HCT116 (cell line): ENCODE results near the gene SLC39A5. TPM values are rescaled to one million over a fixed set of nuclear protein-coding genes. Genes with fewer than 3 reads are reported as not detected.
A peak's percentile ranks its signal among the peaks of the same experiment; 100 is the strongest.

Source experiments
- ATAC-seq: fragments of 200-7000 bp; cut with Tn5 transposase; 2 replicates; pipeline ENCODE4 v1.9.1; 2020; ENCODE audit warnings: mild to moderate bottlenecking, moderate library complexity
- BruUV-seq: library from RNA; stranded (reverse); fragments of 400-500 nt; replicated peaks from 2 replicates; lab custom pipeline; 2021; lab: Mats Ljungman, UMichigan
- CTCF ChIA-PET: fragments of 300-600 bp; sonication (Branson Sonifier 250); formaldehyde crosslinking; loops from one replicate; lab custom pipeline; 2021; ENCODE audit warnings: antibody characterized with exemption; lab: Charles Lee
- POLR2A ChIA-PET: fragments of 300-600, 350-600 bp; sonication (Branson Sonifier 250); formaldehyde crosslinking; loops from one replicate; lab custom pipeline; 2021; ENCODE audit warnings: antibody characterized with exemption; lab: Charles Lee
- RAD21 ChIA-PET, 2 experiments: fragments of 300-600 bp; sonication (Branson Sonifier 250); formaldehyde crosslinking; loops; one replicate each; lab custom pipeline; 2023; ENCODE audit warnings: low total read pairs in 2 of 2; ENCODE audit not compliant: uncharacterized antibody in 2 of 2, unreplicated experiment in 2 of 2, low non-redundant PET in 1 of 2; lab: Charles Lee
- DNase-seq: peaks from one replicate; pipeline ENCODE4 v3.0.0-alpha.2; 2010; ENCODE audit warnings: low read depth, low spot score
- H2AFZ ChIP-seq: fragments of 200-600 bp; shearing (Covaris generic), sonication (generic); 2 replicates; pipeline ENCODE4 v1.6.1; 2017; ENCODE audit warnings: low read depth, mixed run types, mixed read lengths, antibody characterized with exemption, low read length; ENCODE audit not compliant: poor library complexity, severe bottlenecking
- H3K27ac ChIP-seq: 2 replicates; pipeline ENCODE4 v1.5.1; 2012; ENCODE audit warnings: low read depth, low read length
- H3K27me3 ChIP-seq: fragments of 200-600 bp; sonication (generic); 2 replicates; pipeline ENCODE4 v1.6.1; 2016; ENCODE audit warnings: mixed run types, low read length, mixed read lengths; ENCODE audit not compliant: insufficient read depth
- H3K36me3 ChIP-seq, 2 experiments: fragments of 200-500 bp in 1 of 2; fragments of 200-600 bp in 1 of 2; sonication (Bioruptor generic) in 1 of 2; sonication (generic) in 1 of 2; 2 replicates each; pipeline versions ENCODE4 v1.5.1 to v1.6.1; 2014 to 2016; ENCODE audit warnings: low read length in 2 of 2, inconsistent platforms in 1 of 2, mixed read lengths in 1 of 2, mixed run types in 1 of 2; ENCODE audit not compliant: insufficient read depth in 2 of 2, control insufficient read depth in 1 of 2
- H3K4me1 ChIP-seq, 2 experiments: fragments of 200-600 bp in 1 of 2; sonication (generic) in 1 of 2; 2 replicates each; pipeline versions ENCODE4 v1.5.1 to v1.6.1; 2012 to 2017; ENCODE audit warnings: low read length in 2 of 2, inconsistent platforms in 1 of 2, mild to moderate bottlenecking in 1 of 2, mixed read lengths in 1 of 2, mixed run types in 1 of 2, moderate library complexity in 1 of 2; ENCODE audit not compliant: insufficient read depth in 2 of 2, control insufficient read depth in 1 of 2
- H3K4me2 ChIP-seq: fragments of 200-600 bp; sonication (generic); 2 replicates; pipeline ENCODE4 v1.6.1; 2017; ENCODE audit warnings: mixed run types, low read length, mixed read lengths
- H3K4me3 ChIP-seq, 2 experiments: fragments of 200-600 bp in 1 of 2; sonication (generic) in 1 of 2; replicated peaks in 1 of 2; 2 replicates each; pipeline ENCODE4 v1.5.1; 2011 to 2016; ENCODE audit warnings: low read length in 2 of 2, control low read depth in 1 of 2, low read depth in 1 of 2, mild to moderate bottlenecking in 1 of 2, mixed read lengths in 1 of 2, mixed run types in 1 of 2
- H3K79me2 ChIP-seq: fragments of 200-600 bp; sonication (generic); 2 replicates; pipeline ENCODE4 v1.6.1; 2017; ENCODE audit warnings: mild to moderate bottlenecking, mixed run types, low read length, moderate library complexity, mixed read lengths; ENCODE audit not compliant: insufficient read depth
- H3K9ac ChIP-seq: fragments of 200-600 bp; sonication (generic); 2 replicates; pipeline ENCODE4 v1.6.1; 2016; ENCODE audit warnings: low read length, mixed read lengths
- H3K9me2 ChIP-seq: fragments of 200-600 bp; sonication (generic), shearing (Covaris generic); 2 replicates; pipeline ENCODE4 v1.6.1; 2017; ENCODE audit warnings: mixed run types, mild to moderate bottlenecking, moderate library complexity; ENCODE audit not compliant: insufficient read depth
- H3K9me3 ChIP-seq, 2 experiments: fragments of 200-500 bp in 1 of 2; fragments of 200-600 bp in 1 of 2; sonication (Bioruptor generic) in 1 of 2; sonication (generic) in 1 of 2; 2 replicates each; pipeline ENCODE4 v1.6.1; 2014 to 2017; ENCODE audit warnings: low read length in 2 of 2, mixed read lengths in 2 of 2, inconsistent platforms in 1 of 2, low read depth in 1 of 2, mild to moderate bottlenecking in 1 of 2, mixed run types in 1 of 2, moderate library complexity in 1 of 2; ENCODE audit not compliant: control insufficient read depth in 1 of 2, insufficient read depth in 1 of 2
- H4K20me1 ChIP-seq: fragments of 200-600 bp; sonication (generic), shearing (Covaris generic); 2 replicates; pipeline ENCODE4 v1.6.1; 2017; ENCODE audit warnings: mixed run types, mild to moderate bottlenecking, moderate library complexity; ENCODE audit not compliant: insufficient read depth
- CBX3 ChIP-seq: IDR thresholded peaks from 2 replicates; pipeline ENCODE4 v1.6.1; 2012; ENCODE audit warnings: low read depth
- EGR1 ChIP-seq: IDR thresholded peaks from 2 replicates; pipeline ENCODE4 v1.6.1; 2012; ENCODE audit warnings: low read depth
- MAX ChIP-seq: IDR thresholded peaks from 2 replicates; pipeline ENCODE4 v1.6.1; 2012
- RAD21 ChIP-seq: IDR thresholded peaks from 2 replicates; pipeline ENCODE4 v1.6.1; 2012; ENCODE audit warnings: low read depth, mild to moderate bottlenecking
- ZBTB33 ChIP-seq: IDR thresholded peaks from 2 replicates; pipeline ENCODE4 v1.6.1; 2011; ENCODE audit warnings: mild to moderate bottlenecking, low read length, moderate library complexity; ENCODE audit not compliant: insufficient replicate concordance; ENCODE audit errors: extremely low read depth
- intact Hi-C: fragments of 100-400 bp; cut with micrococcal nuclease; formaldehyde crosslinking; loops from 2 replicates; pipeline ENCODE4 v1.10.0; 2022
- total RNA-seq: library from RNA; stranded (reverse); gene quantifications from one replicate; pipeline ENCODE4 v1.2.1, GENCODE V29; 2021; ENCODE audit not compliant: unreplicated experiment
- TF ChIP-seq, protein P1 (sequence below), 3 experiments: fragments of 200-600 bp in 1 of 3; sonication (generic) in 1 of 3; IDR thresholded peaks in 2 of 3; conservative IDR thresholded peaks in 1 of 3; 2 replicates each; pipeline ENCODE4 v1.5.1; 2012 to 2017; ENCODE audit warnings: low read depth in 2 of 3, low read length in 2 of 3, antibody characterized with exemption in 1 of 3, borderline replicate concordance in 1 of 3, control low read depth in 1 of 3, mild to moderate bottlenecking in 1 of 3, mixed read lengths in 1 of 3, mixed run types in 1 of 3, moderate library complexity in 1 of 3; ENCODE audit not compliant: insufficient read depth in 1 of 3

Gene SLC39A5
- total RNA-seq, 1 experiment from 2014 or later: 0.66 TPM

DNA sequence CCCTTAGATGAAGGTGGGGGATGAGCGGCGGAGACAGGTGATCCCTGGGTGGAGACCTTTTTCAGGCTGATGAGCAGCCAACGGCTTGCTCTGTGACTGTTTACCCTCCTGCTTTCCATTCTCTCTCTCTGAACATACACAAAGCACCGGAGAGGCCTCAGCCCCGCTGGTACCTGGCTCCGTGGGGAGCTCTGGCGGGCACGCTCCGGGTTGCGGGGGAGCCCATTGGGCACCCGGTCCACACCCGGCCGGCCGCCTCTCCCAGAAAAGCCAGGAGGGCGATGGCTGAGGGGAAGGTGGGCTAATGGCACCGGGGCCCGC is 41.1 kb upstream of the SLC39A5 start:
- no peak for TF ChIP-seq CBX3
- TF ChIP-seq EGR1: no peak
- TF ChIP-seq RAD21: no peak
- no peak for TF ChIP-seq MAX
- TF ChIP-seq, protein P1, sequence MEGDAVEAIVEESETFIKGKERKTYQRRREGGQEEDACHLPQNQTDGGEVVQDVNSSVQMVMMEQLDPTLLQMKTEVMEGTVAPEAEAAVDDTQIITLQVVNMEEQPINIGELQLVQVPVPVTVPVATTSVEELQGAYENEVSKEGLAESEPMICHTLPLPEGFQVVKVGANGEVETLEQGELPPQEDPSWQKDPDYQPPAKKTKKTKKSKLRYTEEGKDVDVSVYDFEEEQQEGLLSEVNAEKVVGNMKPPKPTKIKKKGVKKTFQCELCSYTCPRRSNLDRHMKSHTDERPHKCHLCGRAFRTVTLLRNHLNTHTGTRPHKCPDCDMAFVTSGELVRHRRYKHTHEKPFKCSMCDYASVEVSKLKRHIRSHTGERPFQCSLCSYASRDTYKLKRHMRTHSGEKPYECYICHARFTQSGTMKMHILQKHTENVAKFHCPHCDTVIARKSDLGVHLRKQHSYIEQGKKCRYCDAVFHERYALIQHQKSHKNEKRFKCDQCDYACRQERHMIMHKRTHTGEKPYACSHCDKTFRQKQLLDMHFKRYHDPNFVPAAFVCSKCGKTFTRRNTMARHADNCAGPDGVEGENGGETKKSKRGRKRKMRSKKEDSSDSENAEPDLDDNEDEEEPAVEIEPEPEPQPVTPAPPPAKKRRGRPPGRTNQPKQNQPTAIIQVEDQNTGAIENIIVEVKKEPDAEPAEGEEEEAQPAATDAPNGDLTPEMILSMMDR (IDR thresholded peaks at IDR 0.05 in 2 of 3, conservative IDR thresholded peaks at IDR 0.05 in 1 of 3; ENCODE audit: borderline replicate concordance in 1 of 3, insufficient read depth in 1 of 3, low read depth in 2 of 3, low read length in 2 of 3): no peak
- no peak for TF ChIP-seq ZBTB33
- TF ChIP-seq, all 23 proteins: peak for 0
- Histone ChIP-seq H3K27ac (peak overlapping the region; percentile 84), H2AFZ (no peak overlapping the region), H3K27me3 (no peaks in the 10 kb centered on the region), H3K79me2 (peaks cover 37% of the 10 kb centered on the region), H4K20me1 (no peaks in the 10 kb centered on the region), H3K9ac (peak overlapping the region; percentile 87), H3K4me2 (peak overlapping the region; percentile 90), H3K4me3 (peak overlapping the region; percentile 86 to 88), H3K9me2 (no peaks in the 10 kb centered on the region), H3K36me3 (peaks cover 15 to 24% of the 10 kb centered on the region in 2 experiments; a peak in 3 of 4 replicates), H3K4me1 (peaks cover 17 to 27% of the 10 kb centered on the region in 2 experiments), H3K9me3 (no peaks in the 10 kb centered on the region)
- ATAC-seq (peak; percentile 1; the same call in 1 of the 2 replicates), DNase-seq (no peak)
- RAD21 ChIA-PET: no interaction called here
- no TSS peak for BruUV-seq
- POLR2A ChIA-PET: interaction anchor here (0.6 to 2.7 kb wide), 6 partner anchors 33 to 457 kb away, joined by 3 to 17 read pairs (median 4); partner anchors contain the start of genes ATP5F1B, ESYT1, RNF41 and ZC3H10
- intact Hi-C loops: loop anchor here (1.0 kb wide), 2 partner anchors 69 to 141 kb away; no protein-coding TSS in a partner anchor
- CTCF ChIA-PET: interaction anchor here (0.6 to 3.3 kb wide), 10 partner anchors 8 to 459 kb away, joined by 3 to 29 read pairs (median 9); partner anchors contain the start of genes ANKRD52, CD63, ESYT1 and ZC3H10
